Activated CD4-positive, CD25-positive, alpha-beta regulatory T cell treated with anti-CD3 and anti-CD28 coated beads, Interleukin-2, amount 50 U/mL, for 24 hours (primary cell): ENCODE measurements around the gene FAM185A.
"Not testable (repeated sequence)": the region's sequence is repeated elsewhere in the genome, so short reads cannot be mapped to it uniquely, and the experiment has no call there.

Experiments used
- ATAC-seq, 2 donors: fragments of 150-1000 bp; cut with Tn5 transposase; one replicate each; pipeline ENCODE4 v1.10.0; 2021; ENCODE audit warnings: mild to moderate bottlenecking in 1 of 2, moderate library complexity in 1 of 2

FAM185A gene

DNA sequence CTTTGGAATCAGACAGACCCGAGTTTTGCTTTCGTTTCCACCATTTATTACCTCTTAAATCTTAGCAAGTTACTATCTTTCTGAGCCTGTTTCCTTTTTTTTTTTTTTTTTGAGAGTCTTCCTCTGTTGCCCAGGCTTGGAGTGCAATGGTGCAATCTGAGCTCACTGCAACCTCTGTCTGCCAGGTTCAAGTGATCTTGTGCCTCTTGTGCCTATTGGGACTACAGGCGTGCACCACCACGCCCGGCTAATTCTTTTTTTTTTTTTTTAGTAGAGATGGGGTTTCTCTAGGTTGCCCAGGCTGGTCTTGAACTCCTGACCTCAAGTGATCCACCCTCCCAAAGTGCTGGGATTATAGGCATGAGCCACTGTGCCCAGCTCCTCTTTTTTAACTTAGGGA is 84.5 kb downstream of the FAM185A start:
- no peak for ATAC-seq

DNA sequence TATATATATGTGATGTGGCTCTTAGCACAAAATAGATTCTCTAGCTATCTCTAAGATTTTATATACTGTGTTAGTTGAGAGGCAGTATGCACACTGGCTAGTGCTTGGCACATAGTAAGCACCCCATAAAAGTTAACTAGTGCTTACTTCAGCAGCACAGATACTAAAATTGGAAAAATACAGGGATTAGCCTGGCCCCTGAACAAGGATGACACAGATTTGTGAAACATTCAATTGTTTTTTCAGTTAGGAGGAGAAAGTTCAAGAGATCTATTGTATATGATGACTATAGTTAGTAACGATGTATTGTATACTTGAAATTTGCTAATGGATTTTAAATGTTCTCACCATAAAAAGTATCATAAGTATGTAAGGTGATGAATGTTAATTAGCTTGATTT is 85.7 kb downstream of the FAM185A start:
- ATAC-seq = peak in 1 of 2 donors; percentile 5

GRCh38 chr7:102834999-102835398 is 86.2 kb downstream of the FAM185A start:
- ATAC-seq = peak; percentile 96 to 97

GRCh38 chr7:102836191-102836919 is 87.6 kb downstream of the FAM185A start:
- ATAC-seq = no peak

- no peak for ATAC-seq
Measured at GRCh38 chr7:102836977-102837376, 88.2 kb downstream of the FAM185A start.

DNA sequence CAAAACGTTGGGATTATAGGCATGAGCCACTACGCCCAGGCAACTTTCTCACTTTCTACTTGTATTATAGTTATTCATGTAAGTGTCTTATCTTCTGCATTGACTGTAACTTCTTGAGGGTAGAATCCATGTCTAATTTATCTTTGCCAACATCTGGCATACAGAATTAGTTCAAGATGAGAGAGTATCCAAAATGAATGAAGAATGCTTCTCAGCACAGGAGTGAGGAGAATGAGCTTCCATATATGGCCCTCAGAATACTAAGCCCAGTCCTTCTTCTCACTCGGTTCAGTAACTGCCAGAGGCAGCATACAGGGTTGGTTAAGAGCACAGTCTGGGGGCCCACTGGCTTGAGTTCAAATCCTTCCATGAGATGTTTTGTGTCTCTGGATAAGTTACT is 89.0 kb downstream of the FAM185A start:
- no peak for ATAC-seq

DNA sequence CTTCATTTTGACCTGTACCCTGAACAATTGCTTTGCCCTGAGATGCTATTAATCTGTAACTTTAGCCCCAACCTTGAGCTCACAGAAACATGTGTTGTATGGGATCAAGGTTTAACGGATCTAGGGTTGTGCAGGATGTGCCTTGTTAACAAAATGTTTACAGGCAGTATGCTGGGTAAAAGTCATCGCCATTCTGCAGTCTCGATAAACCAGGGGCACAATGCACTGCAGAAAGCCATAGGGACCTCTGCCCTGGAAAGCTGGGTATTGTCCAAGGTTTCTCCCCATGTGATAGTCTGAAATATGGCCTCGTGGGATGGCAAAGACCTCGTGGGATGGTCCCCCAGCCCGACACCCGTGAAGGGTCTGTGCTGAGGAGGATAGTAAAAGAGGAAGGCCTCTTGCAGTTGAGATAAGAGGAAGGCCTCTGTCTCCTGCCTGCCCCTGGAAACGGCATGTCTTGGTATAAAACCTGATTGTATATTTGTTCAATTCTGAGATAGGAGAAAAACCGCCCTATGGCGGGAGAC is 89.8 kb downstream of the FAM185A start:
- not testable (repeated sequence) for ATAC-seq

DNA sequence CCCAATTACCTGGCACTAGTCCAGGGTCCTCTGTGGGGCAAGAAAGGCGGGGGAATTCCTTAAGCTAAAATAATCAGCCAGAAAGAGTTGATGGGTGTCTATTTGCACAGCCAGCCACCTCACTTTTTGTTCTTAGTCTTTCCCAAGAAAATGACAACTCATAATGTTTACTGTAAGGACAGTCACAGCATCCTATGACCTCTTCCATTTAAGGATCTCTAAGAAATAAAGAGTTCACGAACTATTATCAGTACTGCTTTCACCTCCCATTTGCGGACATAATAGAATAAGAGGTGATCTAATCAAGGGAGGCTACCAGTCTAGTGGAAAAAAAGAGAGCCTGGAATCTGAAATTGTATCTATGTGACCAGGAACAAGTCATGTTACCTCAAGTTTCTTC is 91.6 kb downstream of the FAM185A start:
- no peak for ATAC-seq

DNA sequence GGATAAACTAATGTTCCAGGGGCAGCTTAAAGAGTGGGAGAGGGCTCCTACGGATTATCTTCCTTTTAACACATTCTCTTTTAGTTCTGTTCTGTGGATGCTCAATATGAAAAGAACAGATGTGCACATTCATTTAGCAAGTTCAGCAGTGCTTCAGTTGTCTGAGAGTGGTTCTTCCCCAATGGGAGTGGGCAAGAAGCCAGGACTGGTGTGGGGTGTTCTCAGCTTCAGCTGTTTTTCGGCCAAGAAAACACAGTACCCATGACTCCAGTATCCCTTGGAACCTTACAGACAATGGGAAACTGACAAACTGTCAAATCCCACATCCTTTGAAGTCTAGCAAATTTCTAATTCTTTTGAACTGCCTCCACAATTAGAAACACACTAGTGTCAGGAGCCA is 92.5 kb downstream of the FAM185A start:
- ATAC-seq = no peak

DNA sequence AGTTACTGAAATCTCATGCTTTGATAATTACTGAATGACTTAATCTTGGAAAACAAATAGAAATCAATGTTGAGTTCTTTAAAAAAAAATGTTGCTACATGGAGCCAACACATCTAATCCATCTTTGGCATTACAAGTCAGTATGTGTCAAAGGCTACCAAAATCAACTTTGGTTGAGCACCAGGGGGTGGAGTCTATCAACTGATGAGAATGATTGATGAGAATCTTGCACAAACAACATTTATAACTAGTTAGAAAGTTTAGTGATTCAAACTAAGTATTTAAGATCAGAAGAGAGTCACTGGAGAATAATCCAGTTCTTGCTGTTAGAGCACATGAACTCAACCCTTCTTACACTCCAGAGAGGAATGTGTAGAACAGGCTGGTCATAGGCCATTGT is 93.5 kb downstream of the FAM185A start:
- ATAC-seq = no peak

- ATAC-seq = peak; percentile 28 to 41
Measured at GRCh38 chr7:102843850-102844249, 95.1 kb downstream of the FAM185A start.

DNA sequence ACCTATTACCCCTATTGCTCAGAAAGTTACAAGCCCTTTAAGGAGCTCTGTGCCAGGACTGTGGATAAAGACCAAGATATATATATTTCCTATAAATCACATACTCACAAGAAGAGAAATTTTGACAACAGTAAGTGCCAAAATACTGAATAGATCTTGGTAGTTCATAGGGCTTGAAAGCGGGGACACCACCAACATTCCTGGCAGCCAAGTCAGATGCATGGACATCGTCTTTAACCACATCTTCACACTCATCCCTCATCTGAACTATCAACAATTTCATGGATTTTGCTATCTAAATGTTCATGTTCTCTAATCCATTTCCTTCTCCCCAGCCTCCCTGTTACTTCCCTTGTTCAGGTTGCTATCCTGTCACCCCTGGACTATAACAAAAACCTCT is 96.5 kb downstream of the FAM185A start:
- ATAC-seq = no peak

- ATAC-seq = no peak
Measured at GRCh38 chr7:102849079-102849478, 100.3 kb downstream of the FAM185A start.

DNA sequence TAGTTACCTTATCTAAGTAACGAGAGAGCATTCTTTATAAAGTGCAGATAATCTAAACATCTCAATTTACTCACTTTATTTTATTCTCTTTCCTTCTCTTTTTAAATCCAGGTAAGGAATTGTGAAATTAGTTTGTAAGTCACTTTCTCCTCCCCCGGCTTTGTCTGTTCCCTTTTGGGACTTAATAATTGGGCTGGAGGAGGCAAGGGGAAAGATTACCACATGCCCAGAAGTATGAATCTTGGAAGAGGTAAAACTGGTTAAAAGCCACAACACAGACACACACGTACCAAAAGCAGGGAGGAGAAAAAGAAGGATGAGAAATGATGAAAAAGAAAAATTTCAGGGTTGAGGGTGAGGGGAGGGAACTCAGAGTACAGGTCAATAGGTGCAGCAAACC is 100.7 kb downstream of the FAM185A start:
- ATAC-seq = no peak

DNA sequence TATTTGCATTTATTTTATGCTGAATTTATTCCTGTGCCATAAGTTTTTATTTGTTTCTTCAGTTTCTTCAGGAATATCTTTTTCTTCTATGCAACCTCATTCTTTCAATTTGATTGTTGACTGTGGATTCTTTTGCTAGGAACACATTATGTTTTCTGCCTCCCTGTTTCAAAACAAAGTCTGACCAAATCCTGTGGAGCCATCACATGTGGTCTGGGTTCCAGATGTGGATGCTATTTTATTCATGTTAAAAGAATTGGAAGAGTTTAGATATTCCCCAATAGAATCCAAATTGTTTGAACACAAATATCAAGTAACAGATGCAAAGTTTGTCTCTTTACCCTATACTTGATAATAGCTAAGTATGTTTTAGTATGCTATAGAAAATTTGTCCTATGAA is 107.2 kb downstream of the FAM185A start:
- no peak for ATAC-seq
